ENCODE measurements around the gene GRAMD4.
"Not testable (repeated sequence)": the region's sequence is repeated elsewhere in the genome, so short reads cannot be mapped to it uniquely, and the experiment has no call there.

Gene GRAMD4

GRCh38 chr22:46639843-46640242, 19.7 kb downstream of the GRAMD4 start:
- DNase-seq = no peak

GRCh38 chr22:46640293-46641055, 20.3 kb downstream of the GRAMD4 start:
- DNase-seq = no peak

GRCh38 chr22:46641811-46642266, 21.7 kb downstream of the GRAMD4 start:
- DNase-seq = no peak

GRCh38 chr22:46642840-46643480, 22.8 kb downstream of the GRAMD4 start:
- not testable (repeated sequence) for DNase-seq

- no peak for DNase-seq
Observed at GRCh38 chr22:46646531-46647215, 26.5 kb downstream of the GRAMD4 start.

GRCh38 chr22:46648225-46648820, 28.1 kb downstream of the GRAMD4 start:
- not testable (repeated sequence) for DNase-seq

GRCh38 chr22:46649141-46650077, 29.2 kb downstream of the GRAMD4 start:
- DNase-seq = no peak

GRCh38 chr22:46650078-46650810, 30.1 kb downstream of the GRAMD4 start:
- no peak for DNase-seq

GRCh38 chr22:46651316-46651715, 31.1 kb downstream of the GRAMD4 start:
- no peak for DNase-seq

GRCh38 chr22:46652081-46652846, 32.1 kb downstream of the GRAMD4 start:
- DNase-seq = no peak

GRCh38 chr22:46652847-46653331, 32.7 kb downstream of the GRAMD4 start:
- DNase-seq = no peak

- no peak for DNase-seq
Observed at GRCh38 chr22:46653596-46653995, 33.4 kb downstream of the GRAMD4 start.

GRCh38 chr22:46654426-46654825, 34.2 kb downstream of the GRAMD4 start:
- DNase-seq = no peak

GRCh38 chr22:46654927-46655595, 34.9 kb downstream of the GRAMD4 start:
- no peak for DNase-seq

GRCh38 chr22:46655861-46656608, 35.8 kb downstream of the GRAMD4 start:
- no peak for DNase-seq

GRCh38 chr22:46656856-46657654, 36.9 kb downstream of the GRAMD4 start:
- no peak for DNase-seq

GRCh38 chr22:46657655-46657953, 37.4 kb downstream of the GRAMD4 start:
- DNase-seq = no peak
